HG03025 (cell line): ENCODE data around the gene TRIM74.
A peak's percentile ranks its signal among the peaks of the same experiment; 100 is the strongest.
"Not testable (repeated sequence)": the region's sequence is repeated elsewhere in the genome, so short reads cannot be mapped to it uniquely, and the experiment has no call there.

Experiments used
- ATAC-seq: cut with Tn5 transposase; IDR thresholded peaks from one replicate; pipeline ENCODE4 v1.9.1; 2021; ENCODE audit warnings: mild to moderate bottlenecking, moderate library complexity; ENCODE audit not compliant: unreplicated experiment, low FRiP score

The TRIM74 gene

DNA sequence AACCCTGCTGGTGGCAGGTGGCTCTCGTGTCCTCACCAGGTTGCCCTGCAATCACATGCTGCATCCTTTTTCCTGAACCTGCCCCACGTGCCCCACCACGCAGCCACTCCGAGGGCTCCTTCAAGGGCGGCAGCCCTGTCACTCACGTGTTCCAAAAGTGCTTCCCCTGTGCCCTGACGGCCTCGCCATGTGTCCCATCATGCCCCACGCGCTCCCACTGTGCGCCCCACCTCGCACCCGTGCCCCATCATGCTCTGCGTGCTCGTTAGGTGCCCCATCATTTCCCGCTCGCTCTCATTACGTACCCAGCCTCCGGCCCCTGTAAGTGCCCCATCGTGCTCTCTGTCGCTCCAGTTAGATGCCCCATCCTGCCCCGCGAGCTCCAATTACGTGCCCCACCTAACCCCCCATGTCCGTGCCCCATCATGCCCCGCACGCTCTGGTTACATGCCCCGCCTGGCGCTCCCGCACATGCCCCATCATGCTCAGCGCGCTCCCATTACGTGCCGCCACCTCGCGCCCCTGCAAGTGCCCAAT, at the start of gene TRIM74:
TRIM74 (minus strand) TSS at position 487 of the 537 bp plus-strand sequence. CDS start 3,309 bp downstream, outside the sequence.
- ATAC-seq = not testable (repeated sequence)

DNA sequence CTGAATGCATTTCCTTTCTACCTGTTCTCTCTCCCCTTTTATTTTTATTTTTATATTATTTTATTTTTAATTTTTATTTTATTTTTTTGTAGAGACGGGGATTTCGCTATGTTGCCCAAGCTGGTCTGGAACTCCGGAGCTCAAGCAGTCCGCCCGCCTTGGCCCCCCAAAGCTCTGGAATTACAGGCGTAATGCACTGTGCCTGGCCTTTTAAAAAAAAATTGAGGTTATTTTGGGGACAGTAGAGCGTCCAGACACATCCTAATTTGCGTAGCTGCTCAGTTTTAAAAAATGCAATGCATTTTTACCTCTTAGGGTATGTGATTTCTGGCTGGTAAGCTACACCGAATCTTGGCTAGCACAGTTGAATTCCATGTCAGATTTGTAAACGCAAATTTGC, 37.2 kb upstream of the TRIM74 start:
- not testable (repeated sequence) for ATAC-seq

DNA sequence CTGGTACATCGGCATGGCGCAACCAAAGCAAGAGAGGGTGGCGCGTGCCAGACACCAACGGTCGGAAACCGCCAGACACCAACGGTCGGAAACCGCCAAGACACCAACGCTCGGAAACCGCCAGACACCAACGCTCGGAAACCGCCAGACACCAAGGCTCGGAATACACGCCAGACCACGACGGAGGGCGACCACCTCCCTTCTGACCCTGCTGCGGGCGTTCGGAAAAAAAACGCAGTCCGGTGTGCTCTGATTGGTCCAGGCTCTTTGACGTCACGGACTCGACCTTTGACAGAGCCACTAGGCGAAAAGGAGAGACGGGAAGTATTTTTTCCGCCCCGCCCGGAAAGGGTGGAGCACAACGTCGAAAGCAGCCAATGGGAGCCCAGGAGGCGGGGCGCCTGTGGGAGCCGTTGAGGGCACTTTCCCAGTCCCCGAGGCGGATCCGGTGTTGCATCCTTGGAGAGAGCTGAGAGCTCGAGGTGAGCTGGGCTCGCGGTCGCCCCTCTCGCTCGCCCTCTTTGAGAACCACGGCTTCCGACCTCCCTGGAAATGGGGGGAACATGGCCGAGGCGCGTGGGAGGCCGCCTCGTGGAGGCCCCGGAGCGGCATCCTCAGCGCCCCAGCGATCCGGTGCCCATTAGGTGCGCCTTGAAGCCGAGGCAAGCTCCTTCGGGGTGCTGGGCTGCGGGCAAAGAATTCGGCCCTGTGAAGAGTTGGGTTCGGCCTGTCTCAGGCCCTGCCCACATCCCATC, 36.6 kb upstream of the TRIM74 start:
- ATAC-seq = peak; percentile 83

DNA sequence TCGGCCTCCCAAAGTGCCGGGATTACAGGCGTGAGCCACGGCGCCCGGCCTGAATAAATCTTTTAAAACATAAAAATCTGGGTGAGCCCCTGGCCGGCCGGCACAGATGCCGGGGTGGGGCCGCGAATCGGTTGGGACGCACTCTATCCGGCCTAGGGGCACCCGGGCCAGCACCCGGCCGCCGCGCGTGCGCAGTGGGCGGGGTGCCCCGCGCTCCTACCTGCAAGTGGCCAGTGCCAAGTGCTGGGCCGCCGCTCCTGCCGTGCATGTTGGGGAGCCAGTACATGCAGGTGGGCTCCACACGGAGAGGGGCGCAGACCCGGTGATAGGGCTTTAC, 36.1 kb upstream of the TRIM74 start:
- ATAC-seq = peak; percentile 86

DNA sequence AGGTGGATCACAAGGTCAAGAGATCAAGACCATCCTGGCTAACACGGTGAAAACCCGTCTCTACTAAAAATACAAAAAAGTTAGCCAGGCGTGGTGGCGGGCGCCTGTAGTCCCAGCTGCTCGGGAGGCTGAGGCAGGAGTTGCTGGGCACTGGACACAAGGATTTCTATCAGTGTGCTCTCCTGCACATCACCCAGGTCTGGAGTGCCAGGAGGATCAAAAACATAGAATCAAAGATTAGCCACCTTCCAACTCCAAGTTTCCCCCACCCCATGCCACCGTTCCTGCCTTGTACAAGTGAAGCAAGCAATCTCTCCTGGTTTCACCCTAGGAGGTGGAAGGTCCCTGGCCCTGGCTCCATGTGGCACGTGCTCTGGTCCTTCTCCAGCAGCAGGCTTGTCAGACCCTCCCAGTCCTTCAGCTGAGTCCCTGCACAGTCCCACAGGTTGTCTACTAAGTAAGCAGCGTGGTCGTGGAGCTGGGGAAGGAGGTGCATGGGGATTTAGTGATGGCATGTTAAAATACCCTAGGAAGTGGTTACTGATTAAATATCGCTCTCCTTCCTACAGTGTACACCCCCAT, 28.7 kb upstream of the TRIM74 start:
- not testable (repeated sequence) for ATAC-seq

DNA sequence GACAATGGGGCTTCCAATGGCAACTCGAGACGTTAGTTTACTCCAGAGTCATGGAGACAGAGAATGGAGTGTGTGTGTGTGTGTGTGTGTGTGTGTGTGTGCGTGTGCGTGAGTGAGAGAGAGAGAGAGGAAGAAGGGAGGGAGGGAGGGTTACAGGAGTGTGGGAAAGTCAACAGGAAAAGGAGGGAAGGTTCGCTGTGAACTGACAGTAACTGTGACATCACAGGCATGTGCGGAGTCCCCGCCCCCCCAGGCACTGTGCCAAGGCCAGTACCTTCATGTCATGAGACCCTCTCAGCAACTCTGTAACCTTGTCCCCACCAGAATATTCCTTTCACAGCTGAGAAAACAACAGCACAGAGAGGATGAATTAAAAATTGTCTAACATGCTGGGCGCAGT, 28.2 kb upstream of the TRIM74 start:
- not testable (repeated sequence) for ATAC-seq

DNA sequence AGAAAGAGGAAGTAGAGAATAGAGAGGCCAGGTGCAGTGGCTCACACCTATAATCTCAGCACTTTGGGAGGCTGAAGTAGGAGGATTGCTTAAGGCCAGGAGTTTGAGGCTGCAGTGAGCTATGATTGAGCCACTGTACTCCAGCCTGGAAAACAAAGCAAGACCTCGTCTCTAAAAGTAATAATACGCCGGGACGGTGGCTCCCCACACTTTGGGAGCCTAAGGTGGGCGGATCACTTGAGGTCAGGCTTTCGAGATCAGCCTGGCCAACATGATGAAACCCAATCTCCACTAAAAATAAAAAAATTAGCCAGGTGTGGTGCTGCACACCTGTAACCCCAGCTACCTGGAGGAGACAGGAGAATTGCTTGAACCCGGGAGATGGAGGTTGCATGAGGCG, 26.2 kb upstream of the TRIM74 start:
- ATAC-seq = not testable (repeated sequence)

DNA sequence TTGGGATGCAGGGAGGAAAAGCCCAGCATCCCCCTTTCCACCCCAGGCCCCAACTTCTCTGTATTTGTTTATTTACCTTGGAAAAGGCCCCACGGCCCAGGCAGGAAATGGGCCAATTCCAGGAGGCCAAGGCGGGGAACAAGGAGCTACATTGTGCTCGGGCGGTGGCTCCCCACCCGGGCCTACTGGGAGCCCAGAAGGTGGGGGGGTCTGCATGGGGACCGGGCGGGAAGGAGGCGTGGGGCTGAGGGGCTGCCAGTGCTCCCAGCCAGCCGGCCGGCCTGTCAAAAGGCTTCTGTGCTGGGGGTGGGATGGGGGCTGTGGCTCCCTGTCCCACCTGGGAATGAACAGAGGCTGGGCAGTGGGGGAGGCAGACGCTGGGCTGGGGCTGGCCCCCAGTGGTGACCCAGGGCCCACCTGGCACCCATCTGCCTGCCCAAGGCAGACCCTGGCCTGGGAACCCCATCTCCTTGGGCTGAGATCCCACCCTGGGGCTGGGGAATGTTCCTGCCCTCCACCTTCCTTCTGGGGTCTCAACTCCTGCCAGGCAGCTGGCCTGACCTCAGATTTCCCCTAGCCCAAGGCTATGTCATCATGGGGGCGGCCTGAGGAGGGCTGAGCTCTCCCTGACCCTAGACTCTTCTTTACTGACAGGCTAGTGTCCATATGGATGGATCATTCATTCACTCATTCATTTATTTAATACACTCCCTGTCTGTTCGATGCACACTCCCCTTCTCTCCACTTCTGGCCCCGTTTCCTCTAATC, 21.1 kb upstream of the TRIM74 start:
- ATAC-seq = not testable (repeated sequence)

DNA sequence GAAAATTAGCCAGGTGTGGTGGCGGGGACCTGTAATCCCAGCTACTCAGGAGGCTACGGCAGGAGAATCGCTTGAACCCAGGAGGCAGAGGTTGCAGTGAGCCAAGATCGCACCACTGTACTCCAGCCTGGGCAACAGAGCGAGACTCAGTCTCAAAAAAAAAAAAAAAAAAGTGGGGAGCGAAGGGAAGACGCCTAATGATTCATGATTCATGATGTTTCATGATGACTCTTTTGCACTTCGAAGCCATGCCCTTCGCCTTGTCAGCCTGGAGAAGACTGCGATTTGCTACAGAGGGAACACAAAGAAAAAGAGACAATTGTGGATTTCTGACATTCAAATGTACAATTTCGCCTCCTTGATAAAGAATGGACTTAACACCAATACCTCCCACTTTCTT, 12.8 kb upstream of the TRIM74 start:
- not testable (repeated sequence) for ATAC-seq

DNA sequence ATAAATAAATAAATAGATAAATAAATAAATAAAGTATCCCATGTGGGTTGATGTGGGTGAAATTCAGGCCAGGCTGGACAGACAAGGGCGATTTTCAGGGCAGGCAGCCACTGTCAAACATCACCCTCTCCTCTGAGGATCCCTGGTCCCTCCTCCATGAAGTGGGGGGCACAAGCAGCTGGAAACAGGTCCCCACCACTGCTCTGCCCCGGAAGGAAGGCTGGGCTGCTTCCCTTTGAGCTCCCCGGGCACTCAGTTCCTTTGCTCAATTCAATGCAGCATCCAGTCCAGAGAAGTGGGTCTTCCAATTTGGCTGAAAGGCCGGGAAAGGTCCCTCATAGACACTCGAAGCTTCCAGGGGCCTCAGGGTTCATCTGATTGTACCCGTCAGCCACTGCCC, 11.1 kb upstream of the TRIM74 start:
- ATAC-seq = not testable (repeated sequence)

DNA sequence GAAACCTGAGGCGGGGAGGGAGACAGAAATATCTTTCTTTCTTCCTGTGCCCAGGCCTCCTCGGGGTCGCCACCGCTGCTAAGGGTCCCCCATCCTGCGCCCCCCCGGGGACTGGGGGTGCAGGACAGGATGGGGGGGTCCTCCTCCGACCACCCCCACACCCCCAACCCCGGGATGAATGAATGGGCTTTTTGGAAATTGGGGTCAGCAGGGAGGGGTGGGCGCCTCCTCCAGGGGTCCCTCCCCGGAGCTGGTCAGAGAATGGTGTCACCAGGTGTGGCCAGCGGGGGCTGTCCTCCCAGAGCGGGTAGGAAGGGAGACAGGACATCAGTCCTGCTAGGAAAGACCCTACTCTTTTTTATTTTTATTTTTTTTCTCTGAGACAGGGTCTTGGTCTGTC, 7.2 kb upstream of the TRIM74 start:
- ATAC-seq = not testable (repeated sequence)

DNA sequence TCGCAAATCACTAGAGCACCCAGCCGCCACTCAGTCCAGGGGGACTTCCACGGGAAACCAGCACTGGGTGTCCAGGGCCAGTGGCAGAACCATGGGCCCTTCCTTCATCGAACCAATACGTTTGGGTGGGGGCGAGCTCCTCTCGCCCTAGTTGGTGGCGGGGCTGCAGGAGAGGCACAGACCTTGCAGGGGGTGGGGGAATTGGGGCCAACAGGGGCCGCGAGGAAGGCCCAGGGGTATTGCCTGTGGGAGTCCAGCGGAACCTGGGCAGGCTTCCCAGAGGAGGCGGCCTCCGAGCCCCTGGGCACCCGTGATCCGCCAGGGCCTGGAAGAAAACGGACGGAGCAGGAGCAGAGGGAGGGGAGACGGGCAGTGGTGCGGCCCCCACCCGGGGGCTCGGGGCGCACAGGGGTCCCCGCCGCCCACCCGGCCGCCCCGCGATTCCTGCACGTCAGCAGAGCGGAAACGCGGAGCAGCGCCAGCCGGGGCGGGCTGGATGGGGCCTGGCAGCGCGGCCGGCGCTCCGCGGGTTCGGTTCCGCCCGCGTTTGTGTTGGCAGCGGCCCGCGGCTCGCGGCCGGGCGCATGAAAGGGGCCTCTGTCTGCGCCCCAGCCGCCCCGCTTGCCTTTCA, 6.5 kb upstream of the TRIM74 start:
- not testable (repeated sequence) for ATAC-seq

DNA sequence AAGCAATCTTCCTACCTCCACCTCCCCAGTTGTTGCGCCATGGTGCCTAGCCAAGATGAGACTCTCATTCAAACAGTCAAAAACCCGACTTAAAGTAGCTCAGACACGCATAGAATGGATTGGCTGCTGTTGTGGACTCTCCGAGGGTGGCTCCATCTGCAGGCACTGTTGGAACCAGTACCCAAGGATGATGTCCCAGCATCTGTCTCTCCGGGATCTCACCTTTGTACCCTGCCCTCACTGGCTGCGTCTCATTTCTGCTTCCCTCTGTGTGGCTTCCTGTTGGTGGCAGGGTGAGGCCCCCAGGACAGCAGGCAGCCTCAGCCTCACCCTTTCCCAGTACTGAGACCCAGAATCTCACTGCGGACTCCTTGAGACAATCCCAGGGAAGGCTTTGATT, 5.5 kb upstream of the TRIM74 start:
- ATAC-seq = not testable (repeated sequence)

DNA sequence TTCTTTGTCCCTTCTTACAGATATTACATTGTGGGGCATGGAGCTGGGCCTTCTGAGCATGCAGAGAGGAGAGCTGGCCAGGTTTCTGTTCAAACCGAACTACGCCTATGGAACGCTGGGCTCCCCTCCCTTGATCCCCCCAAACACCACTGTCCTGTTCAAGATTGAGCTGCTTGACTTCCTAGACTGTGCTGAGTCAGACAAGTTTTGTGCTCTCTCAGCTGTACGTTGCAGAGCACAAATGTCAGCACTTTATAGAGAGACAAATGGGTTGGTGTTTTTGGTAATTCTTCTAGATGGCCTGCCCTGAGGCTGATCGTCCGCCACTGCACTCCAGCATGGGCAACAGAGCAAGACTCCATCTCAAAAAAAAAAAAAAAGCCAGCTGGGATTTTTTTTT, 2.2 kb upstream of the TRIM74 start:
- not testable (repeated sequence) for ATAC-seq

DNA sequence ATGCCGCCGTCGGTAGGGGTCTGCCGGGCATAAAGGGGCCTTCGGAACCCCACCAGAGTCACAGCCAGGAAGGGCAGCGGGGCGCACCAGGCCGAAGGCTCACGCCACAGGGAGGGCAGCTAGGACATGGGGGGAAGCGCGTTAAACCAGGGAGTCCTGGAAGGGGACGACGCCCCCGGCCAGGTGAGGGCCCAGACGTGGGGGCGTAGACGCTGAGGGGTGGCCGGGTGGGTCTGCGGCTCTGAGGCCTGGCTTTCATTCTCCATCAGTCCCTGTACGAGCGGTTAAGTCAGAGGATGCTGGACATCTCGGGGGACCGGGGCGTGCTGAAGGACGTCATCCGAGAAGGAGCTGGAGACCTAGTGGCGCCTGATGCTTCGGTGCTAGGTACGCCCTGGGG, 422 bp upstream of the TRIM74 start:
- ATAC-seq = not testable (repeated sequence)

DNA sequence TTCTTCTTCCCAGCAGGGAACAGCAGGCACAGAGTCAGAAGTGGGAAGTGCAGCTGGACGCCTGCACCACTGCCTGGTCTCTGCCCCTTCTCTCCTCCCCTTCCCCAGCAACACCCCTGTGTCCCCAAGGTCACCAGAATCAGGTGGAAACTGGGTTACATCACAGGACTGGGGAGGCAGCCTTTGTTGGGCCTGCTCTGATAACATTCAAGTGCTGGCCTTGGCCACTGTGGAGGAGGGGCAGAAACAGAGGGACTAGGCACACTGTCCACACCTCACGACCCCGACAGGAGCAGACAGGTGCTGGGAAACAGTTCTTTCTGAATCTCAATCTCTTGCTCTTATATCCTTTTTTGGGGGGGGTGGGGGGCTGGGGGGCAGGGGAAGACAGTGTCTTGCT, 2.4 kb downstream of the TRIM74 start:
- not testable (repeated sequence) for ATAC-seq

DNA sequence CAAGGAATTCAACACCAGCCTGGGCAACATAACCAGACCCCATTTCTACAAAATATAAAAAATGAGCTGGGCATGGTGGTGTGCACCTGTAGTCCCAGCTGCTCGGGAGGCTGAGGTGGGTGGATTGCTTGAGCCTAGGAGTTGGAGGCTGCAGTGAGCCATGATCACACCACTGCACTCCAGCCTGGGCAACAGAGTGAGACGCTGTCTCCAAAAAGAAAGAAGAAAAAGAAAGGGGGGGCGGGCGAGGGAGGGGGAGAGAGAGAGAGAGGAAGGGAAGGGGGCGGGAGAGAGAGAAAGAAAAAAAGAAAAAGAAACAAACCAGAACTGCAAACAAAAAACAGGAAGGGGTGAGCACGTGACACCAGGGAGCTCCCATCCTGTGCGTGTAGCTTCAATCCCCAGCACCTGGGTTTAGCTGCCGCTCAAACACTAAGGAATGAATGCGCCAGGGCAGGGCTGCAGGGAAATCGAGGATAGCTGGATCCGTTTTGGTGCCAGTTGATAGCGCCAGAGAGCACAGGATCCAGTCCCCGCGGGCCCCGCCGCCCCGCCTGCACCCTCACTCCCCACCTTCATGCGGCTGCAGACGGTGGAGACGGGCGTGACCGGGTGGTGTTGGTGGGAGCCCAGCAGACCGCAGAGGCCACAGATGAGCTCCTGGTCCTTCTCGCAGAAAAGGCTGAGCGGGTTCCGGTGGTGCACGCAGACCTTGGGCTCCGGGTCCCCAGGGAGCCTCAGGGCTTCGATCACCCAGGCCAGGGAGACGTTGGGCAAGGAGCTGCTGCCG, 3.9 kb downstream of the TRIM74 start:
- not testable (repeated sequence) for ATAC-seq

DNA sequence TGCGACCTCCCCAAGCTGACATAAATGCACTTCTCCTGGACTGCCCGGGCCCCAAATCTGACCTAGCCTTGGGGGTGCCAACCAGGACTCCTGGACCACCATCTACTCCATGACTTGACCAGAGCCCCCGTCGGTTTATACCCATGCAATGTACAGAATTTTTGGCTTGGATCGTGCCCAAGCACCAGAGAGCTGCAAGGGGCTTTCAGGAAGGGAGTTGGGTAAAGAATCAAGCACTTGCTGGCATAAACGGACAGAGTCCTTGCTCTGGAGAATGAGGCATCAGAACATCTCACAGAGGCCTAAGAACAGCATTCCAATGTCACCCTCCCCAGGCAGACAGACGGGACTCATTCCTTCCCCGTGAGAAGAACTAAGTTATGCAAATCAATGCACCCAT, 6.2 kb downstream of the TRIM74 start:
- ATAC-seq = not testable (repeated sequence)

DNA sequence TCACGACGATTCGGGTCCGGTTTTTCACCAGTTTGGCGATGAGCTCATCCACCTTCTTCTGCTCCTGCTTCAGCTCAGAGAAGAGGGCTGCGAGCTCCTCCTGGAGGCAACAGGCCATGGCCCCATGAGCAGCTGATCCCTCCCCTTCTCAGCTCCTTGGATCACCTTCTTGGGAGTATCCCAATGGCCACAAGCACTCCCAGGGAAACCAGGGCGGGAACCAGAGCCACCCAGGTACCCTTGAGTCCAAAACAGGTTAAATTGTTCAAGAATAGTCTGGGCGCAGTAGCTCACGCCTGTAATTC, 8.0 kb downstream of the TRIM74 start:
- ATAC-seq = not testable (repeated sequence)
